ENCODE measurements around the gene LPP.
"Not testable (repeated sequence)": the region's sequence is repeated elsewhere in the genome, so short reads cannot be mapped to it uniquely, and the experiment has no call there.

Gene LPP

GRCh38 chr3:188397766-188398705 is 244.1 kb downstream of the LPP start:
- DNase-seq (ENCODE audit: low read depth in 2 of 2) = no peak

DNA sequence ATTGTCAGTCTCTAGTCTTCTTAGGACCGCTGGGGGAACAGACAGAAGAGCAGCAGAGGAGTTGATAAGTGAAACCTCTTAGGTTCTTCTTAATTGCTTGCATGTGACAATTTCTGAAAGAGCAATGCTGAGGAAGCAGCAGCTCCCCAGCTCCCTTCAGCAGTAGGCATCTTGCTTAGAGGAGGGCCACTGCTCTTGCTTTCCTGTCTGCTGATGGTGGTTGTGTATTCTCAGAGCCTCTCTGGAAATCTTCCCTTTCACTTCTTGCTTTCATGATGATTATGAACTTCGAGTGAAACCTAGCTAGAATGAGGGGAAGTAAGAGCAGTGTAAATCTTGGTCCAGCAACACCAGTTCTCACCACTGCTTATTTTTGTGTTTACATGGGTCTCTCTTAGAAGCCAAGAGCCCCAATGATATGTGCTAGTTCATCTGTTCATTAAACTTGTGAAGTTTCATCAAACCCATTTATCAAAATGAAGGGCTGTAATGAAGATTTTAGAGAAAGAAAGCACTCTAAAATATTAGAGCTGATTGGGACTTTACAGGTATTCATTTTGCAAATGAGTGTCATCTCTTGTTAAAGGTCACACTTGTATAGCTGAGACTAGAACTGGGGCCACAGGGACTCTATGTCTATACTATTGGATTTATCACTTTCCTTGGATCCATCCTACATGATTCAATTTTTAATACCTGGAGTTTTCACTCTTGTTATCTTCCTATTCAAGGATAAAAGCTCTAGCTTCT is 246.7 kb downstream of the LPP start:
- no peak for DNase-seq (ENCODE audit: low read depth in 2 of 2)

- DNase-seq (ENCODE audit: low read depth in 2 of 2) = no peak
Observed at GRCh38 chr3:188401244-188401993, 247.5 kb downstream of the LPP start.

- no peak for DNase-seq (ENCODE audit: low read depth in 2 of 2)
Observed at GRCh38 chr3:188402229-188402628, 248.3 kb downstream of the LPP start.

- no peak for DNase-seq (ENCODE audit: low read depth in 2 of 2)
Observed at GRCh38 chr3:188403404-188403803, 249.4 kb downstream of the LPP start.

GRCh38 chr3:188404124-188404523 is 250.2 kb downstream of the LPP start:
- no peak for DNase-seq (ENCODE audit: low read depth in 2 of 2)

DNA sequence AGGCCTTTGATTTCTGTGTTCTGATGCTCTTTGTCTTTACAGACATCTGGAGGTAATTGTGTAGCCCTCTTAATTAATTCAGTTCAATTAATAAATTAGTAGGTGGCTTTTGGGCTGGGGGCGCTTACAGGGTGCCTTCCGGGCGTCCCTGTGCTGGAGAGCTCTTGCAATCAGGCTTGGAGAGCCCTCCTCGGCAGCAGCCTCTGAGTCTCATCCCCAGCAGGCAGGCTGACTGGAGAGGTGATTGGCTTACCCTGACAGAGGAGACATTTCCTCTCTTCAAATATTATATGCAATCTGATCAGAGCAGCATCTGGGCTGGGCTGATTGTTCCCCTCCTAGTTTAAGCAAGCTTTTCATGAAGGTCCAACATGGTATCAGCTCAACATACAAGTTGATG is 250.7 kb downstream of the LPP start:
- DNase-seq (ENCODE audit: low read depth in 2 of 2) = no peak

DNA sequence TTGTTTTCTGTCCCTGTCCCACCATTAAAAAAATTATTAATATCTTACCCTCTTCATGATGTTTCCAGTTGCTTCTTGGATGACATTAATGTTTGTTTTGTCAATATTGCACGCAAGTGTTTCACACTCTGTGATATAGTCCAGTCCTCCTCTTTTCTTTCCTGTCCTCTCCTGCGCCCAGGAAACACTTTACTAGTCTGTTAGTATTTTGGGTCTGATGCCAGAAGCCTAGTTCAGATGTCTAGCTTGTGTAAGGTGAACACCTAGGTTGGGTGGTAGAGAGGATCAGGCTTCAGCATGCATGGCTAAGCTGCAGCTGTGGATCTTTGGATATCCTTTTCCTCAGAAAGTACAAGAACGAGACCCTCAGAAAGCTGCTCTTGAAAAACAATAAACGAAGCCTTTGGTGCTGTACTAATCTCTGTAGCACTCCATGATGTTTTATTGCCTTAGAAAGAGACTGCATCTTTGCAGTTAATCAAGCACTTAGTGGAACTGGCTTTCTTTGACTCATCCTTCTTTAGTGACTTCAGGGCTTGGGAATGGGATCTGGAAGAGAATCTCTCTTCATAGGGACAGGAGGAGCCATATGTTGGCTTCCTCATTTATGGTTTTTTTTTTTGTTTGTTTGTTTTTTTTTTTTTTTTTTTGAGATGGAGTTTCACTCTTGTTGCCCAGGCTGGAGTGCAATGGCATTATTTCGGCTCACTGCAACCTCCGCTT is 253.4 kb downstream of the LPP start:
- DNase-seq (ENCODE audit: low read depth in 2 of 2) = peak in 1 of 2 experiments; percentile 37

- no peak for DNase-seq (ENCODE audit: low read depth in 2 of 2)
Observed at GRCh38 chr3:188408831-188409230, 254.9 kb downstream of the LPP start.

DNA sequence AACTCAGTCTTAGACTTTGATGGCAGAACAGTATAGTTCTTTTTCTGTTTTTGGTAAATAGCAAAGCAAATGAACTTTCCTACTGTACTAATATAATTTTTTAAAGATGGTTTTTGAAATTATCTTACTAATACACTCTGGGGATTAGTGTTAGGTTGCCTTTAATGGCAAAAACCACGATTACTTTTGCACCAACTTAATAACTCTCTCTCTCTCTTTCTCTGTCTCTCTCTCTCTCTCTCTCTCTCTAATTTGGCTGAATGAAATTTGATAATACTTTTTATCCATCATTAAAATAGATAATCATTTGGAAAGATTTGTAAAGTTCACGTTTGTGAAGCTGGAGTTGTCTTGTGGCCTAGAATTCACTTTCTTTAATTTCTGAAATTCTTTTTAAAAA is 257.8 kb downstream of the LPP start:
- no peak for DNase-seq (ENCODE audit: low read depth in 2 of 2)

DNA sequence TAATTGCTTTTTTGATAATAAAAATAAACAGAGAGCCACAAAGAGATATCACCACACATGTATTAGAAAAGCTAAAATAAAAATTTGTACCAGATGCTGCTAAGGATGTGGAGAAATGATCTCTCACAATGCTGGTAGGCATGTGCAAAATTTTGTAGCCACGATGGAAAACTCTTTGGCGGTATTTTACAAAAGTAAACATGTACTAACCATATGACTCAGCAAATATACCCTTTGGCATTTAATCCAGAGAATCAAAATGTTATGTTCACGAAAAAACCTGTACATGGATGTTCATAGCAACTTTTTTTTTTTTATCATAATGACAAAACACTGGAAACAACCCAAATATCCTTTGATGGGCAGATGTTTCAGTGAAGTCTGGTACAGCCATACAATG is 261.2 kb downstream of the LPP start:
- no peak for DNase-seq (ENCODE audit: low read depth in 2 of 2)

- peak; percentile 77 to 82 for DNase-seq (ENCODE audit: low read depth in 2 of 2)
Observed at GRCh38 chr3:188416041-188416440, 262.1 kb downstream of the LPP start.

DNA sequence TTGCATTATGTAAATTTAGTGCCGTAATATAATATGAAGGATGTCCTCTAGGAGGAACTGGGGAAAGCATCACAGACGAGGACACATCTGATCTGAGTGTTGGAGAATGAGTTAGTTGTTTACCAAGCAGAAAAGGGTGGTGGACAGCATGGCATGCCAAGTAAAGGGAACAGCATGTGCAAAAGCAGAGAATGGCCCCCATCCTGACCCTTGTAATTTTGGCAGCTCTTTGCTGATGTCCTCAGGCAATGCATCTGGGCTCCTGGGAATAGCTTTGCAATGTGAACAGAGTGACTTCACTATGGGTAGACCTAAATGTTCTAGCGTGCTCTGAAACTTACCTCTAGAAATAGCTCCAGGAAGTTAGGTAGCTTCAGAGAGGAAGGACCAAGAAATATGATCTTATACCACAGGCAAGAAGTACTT is 263.3 kb downstream of the LPP start:
- no peak for DNase-seq (ENCODE audit: low read depth in 2 of 2)

GRCh38 chr3:188417766-188418165 is 263.8 kb downstream of the LPP start:
- DNase-seq (ENCODE audit: low read depth in 2 of 2) = no peak

DNA sequence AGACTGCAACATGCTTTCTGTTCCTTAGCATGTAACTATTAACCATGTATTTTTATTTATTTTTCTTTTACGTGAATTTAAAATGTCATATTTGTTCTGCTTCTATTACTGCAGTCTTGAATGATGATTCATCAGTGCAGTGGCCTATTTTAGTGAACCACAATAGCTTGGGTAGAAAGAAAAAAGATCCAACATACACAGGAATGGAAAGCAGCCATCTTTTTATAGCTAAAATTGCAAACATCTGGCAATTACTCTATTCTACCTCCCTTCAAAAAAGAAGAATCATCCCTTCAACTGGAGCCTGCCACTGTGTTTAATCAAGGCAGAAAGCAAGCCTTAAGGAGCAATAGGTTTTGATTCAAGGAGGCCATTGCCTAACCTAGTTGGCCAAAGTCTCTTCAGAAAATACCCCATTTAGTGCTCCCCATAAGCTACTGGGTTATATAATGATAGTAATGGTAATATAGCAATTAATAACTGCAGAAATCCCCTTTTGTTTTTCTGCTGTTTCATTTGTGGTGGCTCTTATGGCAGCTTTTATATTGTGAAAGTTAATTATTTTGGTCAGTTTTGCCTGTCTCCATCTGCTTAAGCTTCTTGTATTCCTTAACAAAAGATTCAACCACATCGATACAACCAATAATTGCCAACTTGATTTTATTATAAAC is 267.3 kb downstream of the LPP start:
- DNase-seq (ENCODE audit: low read depth in 2 of 2) = peak; percentile 92 to 93

DNA sequence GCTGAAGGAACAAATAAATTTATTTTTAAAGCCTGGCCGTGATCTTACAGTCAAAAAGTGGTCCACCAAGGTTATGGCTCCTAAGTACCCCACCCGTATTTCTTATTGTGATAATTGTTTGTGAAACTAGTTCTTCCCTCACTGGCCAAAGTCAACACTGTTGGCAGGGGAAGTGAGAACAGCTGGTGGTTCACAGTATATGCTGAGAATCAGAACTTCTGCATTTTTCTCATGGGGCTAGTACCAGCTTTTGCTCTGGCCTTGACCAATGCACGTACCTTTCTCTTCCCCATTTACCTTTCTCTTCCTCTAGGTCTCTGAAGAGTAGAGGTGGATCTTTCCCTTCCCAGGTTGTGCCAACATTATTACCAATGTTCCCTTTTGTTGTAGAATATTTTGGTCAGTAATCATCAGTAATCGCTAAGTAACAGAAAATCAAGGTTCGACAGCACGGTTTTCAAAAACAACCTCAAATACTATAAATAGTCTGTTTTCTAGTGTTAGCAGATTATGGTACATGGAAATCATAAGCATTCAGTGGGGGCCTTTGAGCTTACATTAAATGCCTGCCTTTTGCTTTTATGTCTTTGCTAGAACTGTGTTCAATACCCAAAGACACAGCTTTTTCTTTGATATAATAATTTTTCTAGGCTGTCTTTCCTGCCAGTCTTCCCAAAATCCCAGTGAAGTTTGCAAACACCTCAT is 268.0 kb downstream of the LPP start:
- no peak for DNase-seq (ENCODE audit: low read depth in 2 of 2)

DNA sequence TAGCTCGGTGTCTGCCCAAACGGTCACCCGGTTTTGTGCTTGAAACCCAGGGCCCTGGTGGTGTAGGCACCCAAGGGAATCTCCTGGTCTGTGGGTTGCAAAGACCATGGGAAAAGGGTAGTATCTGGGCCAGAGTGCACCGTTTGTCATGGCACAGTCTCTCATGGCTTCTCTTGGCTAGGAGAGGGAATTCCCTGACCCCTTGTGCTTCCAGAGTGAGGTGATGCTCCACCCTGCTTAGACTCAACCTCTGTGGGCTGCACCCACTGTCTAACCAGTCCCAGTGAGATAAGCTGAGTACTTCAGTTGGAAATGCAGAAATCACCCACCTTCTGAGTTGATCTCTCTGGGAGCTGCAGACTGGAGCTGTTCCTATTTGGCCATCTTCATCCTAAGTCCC is 274.0 kb downstream of the LPP start:
- not testable (repeated sequence) for DNase-seq (ENCODE audit: low read depth in 2 of 2)

DNA sequence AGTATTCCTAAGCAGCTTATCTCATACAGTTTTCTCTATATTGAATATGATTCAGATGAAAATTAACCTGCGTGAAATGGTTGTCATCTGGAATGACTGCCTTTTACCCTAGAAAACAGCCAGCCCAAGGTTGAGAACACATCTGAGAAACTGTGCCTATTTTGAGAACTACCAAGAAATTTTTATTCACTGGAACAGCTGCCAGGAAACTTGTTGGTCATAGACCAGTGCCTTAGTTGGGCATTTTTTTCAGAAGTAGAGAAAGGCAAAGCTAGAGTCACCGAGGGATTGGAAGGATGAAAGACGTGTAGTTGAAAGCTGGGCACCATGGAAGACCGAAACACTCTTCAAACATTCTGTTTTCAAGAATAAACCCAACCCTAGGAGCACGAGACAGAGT is 277.1 kb downstream of the LPP start:
- no peak for DNase-seq (ENCODE audit: low read depth in 2 of 2)

DNA sequence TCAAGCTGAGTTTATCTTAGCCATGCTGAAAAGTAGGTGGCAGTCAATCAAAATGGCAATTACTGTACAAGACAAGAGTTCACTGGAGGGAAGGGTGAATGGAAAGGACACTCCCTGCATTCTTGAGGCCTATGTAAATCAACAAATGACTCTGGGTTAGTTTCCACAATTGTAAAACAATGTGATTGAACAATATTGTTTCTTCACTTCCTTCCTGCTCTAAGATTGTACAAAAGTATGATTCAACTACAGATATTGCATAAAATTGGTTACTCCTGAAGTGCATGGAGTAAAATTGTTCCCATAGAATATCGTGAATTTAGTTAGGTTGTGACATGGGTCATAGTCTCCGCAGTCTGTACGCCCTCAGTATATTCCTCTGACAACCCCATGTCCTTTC is 277.6 kb downstream of the LPP start:
- no peak for DNase-seq (ENCODE audit: low read depth in 2 of 2)

- DNase-seq (ENCODE audit: low read depth in 2 of 2) = no peak
Observed at GRCh38 chr3:188432802-188433520, 279.0 kb downstream of the LPP start.

Measured in fibroblast of skin of left biceps (primary cell).